Measurements from ENCODE around the gene PLAAT4.
"Not testable (repeated sequence)": the region's sequence is repeated elsewhere in the genome, so short reads cannot be mapped to it uniquely, and the experiment has no call there.

Gene PLAAT4

DNA sequence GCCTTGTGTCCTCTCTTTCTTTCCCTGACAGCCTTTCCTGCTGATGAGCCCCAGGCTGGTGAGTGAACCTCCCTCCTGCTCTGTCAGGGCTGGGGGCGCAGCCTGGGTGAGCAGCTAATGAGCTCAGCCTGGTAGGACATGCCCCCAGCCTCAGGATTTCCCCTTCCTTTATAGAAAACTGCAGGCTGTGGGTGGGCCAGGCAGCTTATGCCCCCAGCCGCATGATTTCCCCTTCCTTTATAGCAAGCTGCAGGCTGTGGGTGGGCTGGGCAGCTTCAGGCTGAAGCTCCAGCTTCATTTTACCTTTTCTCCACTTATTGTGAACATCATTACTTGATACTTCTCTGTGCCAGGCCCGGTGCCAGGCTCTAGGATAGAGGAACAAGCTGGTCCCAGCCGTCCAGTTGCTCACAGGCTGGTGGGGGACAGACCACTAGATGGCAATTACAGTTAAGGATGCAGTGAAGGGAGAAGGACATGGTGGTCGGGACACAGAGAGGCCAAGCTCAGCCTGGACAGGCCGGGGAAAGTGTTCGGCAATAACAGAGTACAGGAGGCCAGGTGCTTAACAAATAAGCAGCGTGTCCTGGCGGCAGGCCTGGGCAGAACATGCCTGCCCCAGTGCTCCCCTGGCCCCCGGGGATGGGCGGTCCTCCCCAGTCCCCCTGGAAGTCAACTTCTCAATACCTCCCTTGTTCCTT, 25.4 kb upstream of the PLAAT4 start:
- no peak for DNase-seq

GRCh38 chr11:63512816-63513215, 23.8 kb upstream of the PLAAT4 start:
- DNase-seq, result no peak

DNA sequence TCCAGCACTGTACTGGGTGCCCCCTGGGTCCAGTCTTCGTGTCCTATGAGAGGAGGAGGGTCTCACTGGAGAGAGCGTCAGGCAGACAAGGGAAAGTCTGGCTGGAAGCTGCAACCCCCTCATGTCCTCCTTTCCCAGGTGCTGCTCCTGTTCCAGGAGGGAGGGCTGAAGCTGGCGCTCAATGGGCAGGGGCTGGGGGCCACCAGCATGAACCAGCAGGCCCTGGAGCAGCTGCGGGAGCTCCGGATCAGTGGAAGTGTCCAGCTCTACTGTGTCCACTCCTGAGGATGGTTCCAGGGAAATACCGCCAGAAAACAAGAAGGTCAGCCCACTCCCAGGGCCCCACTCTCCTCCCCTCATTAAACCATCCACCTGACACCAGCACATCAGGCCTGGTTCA, 20.5 kb upstream of the PLAAT4 start:
- DNase-seq, result no peak

DNA sequence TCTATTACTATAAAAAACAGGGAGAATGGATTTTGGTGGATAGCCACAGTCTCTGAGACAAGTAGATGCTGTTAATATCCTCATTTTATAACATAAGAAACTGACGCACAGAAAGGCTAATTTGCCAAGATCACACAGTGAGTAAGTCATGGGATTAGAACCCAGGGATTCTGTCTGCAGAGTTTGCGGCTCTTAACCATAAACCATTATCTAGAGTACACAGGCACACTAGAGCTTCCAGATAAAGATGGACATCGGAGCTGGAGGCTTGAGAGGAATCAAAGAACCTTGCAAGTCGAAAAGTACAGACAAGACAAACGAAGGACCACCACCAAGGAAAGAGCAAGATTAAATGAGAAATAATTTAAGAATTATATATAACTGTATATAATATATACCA, 19.5 kb upstream of the PLAAT4 start:
- no peak for DNase-seq

DNA sequence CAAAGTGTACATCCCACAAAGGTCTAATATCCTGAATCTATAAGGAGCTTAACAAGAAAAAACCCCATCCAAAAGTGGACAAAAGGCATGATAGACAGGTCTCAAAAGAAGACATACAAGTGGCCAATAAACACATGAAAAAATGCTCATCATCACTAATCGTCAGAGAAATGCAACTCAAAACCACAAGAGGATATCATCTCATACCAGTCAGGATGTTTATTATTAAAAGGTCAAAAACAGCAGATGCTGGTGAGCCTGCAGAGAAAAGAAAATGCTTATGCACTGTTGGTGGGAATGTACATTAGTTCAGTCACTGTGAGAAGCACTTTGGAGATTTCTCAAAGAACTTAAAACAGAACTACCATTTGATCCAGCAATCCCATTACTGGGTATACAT, 18.1 kb upstream of the PLAAT4 start:
- no peak for DNase-seq

GRCh38 chr11:63520606-63521170, 15.9 kb upstream of the PLAAT4 start:
- DNase-seq, result no peak

- DNase-seq, result no peak
These were observed 14.7 kb upstream of the PLAAT4 start for GRCh38 chr11:63521896-63522295.

DNA sequence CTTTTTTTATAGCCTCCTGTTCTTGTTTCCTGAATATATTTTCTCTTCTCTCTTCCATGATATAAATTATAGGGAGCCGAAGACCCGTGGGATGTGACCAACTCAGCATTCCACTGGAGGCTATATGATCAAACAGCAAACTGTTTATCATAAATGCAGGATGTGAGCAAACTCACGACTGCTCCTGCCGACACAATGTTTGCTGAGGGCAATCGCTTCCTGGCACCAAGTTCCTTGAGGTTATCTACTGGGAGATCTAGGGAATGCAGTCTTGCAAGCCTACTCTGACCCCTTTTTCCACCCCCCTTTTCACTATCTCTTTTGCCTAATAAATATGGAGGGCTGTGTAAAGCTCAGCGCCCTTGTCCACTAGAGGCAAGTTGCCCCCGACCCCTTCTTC, 13.5 kb upstream of the PLAAT4 start:
- DNase-seq, result no peak

DNA sequence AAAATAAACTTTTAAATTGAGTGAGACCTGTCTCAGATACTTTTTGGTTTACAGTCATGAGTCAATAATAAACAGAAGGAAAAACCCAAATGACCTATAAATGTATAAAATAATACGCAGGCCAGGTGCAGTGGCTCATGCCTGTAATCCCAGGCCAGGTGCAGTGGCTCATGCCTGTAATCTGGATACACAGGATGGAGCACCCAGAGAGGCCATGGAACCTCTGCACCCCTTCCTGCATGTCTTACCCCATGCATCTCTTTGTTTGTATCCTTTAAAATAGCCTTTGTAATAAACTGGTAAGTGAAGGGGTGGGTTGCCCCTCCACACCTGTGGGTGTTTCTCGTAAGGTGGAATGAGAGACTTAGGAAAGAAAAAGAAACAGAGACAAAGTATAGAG, 8.9 kb upstream of the PLAAT4 start:
- no peak for DNase-seq

DNA sequence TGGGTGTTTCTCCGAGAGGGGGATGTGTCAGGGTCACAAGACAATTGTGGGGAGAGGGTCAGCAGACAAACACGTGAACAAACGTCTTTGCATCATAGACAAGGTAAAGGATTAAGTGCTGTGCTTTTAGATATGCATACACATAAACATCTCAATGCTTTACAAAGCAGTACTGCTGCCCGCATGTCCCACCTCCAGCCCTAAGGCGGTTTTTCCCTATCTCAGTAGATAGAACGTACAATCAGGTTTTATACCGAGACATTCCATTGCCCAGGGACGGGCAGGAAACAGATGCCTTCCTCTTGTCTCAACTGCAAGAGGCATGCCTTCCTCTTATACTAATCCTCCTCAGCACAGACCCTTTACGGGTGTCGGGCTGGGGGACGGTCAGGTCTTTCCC, 8.5 kb upstream of the PLAAT4 start:
- DNase-seq, result not testable (repeated sequence)

GRCh38 chr11:63528729-63529278, 7.8 kb upstream of the PLAAT4 start:
- DNase-seq, result not testable (repeated sequence)

- DNase-seq, result not testable (repeated sequence)
These were observed 7.2 kb upstream of the PLAAT4 start for GRCh38 chr11:63529373-63529772.

- DNase-seq, result no peak
These were observed 6.6 kb upstream of the PLAAT4 start for GRCh38 chr11:63530021-63530420.

DNA sequence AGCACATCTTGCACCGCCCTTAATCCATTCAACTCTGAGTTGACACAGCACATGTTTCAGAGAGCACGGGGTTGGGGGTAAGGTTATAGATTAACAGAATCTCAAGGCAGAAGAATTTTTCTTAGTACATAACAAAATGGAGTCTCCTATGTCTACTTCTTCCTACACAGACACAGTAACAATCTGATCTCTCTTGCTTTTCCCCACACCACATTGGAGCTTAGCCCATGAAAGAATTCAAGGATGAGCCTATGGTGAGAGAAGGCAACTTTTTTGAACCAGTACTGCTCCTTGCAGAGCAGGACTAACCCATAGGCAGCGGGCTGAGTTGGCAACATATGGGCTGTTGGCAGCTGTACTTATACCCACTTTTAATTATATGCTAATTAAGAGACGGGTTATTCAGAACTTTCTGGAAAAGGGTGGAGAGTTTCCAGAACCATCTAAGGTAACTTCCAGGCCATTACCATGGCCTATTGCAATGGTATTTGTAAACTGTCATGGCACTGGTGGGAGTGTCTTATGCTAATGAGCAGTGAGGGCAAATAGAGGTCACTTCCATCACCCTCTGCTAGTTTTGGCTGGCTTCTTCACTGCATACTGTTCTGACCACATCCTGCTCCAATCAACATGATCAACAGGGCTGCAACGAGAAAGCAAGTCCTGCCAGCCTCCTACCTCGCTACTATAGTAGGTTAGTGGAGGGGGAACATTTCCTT, 5.4 kb upstream of the PLAAT4 start:
- not testable (repeated sequence) for DNase-seq

- DNase-seq, result no peak
These were observed 4.5 kb upstream of the PLAAT4 start for GRCh38 chr11:63532117-63532516.

DNA sequence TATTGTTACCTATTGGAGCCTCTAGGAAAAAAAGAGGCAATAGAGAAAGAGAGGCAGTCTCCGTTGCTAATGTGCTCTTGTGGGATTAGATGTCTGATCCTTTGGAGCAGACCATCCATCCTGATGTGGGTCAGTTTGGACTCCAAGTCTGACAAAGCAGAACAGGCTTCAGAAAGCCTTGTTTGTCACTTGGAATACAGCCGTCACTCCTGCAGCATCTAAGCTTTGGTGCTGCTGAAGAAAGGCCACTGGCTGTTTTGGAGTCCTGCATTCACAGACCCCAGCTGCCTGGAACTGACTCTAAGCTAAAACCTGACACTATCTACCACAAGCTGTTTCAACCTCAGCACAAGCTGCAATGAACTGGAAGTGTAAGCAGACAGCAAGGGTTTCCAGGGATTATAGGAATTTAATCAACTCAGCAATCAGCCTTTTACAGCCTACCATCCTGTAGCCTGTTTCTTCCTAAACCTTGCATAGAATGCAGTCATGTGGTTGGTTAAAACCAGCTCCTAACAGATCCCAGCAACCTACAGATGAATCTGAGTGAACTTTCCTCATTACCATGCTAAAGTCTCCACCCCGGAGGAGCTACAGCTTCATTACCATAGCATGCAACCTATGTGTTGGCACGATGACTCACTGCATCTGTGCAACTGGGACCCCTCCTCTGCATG, 3.7 kb upstream of the PLAAT4 start:
- DNase-seq, result no peak

GRCh38 chr11:63534076-63534475, 2.5 kb upstream of the PLAAT4 start:
- no peak for DNase-seq

DNA sequence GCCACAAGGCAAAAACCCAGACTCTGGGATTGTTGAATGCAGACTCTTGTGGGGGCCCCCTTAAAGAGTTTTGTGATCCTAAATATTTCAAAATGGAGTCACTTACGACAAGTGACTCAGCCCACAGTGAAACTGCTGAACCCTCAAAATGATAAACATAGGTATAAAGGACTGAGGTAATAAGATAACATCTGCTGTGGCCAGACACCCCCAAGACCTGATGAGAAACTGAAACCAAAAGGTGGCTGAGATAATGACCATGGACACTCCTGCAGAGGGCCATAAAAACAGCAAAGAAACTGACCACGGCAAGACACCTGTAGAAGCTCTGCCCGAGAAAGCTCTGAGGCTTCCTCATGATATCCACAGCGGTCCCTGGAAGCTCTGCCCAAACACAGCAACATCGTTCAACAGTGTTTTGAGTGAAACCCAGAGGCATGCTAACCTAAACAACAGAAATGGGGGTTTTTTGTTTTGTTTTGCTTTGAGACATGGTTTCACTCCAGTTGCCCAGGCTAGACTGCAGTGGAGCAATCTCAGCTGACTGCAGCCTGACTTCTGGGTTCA, 1.6 kb upstream of the PLAAT4 start:
- DNase-seq, result no peak

DNA sequence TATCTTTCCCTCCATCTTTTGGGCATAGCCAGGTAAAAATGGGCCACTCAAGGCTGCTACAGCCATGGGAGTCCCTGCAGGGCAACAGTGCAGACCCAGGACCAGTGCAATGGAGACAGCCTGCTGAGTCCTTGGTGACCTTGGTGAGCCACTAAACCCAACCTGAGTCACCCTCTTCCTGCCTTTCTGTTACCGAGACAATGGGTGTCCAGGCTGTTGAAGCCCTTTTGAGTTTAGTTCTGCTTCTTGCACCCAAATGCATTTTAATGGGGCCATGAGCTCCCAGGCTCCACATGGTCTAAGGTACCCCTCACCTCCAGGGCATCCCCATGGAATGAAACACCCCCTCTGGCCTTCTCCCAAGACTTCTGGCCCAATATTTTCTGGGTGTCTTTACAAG, 874 bp upstream of the PLAAT4 start:
- no peak for DNase-seq

GRCh38 chr11:63537293-63538101, 889 bp downstream of the PLAAT4 start:
- DNase-seq, result no peak

- not testable (repeated sequence) for DNase-seq
These were observed 5.9 kb downstream of the PLAAT4 start for GRCh38 chr11:63542506-63542905.

- DNase-seq, result no peak
These were observed 7.1 kb downstream of the PLAAT4 start for GRCh38 chr11:63543711-63544110.
